ENCODE measurements around the gene DSC3. TPM values are rescaled to one million over a fixed set of nuclear protein-coding genes. Genes with fewer than 3 reads are reported as not detected.

DSC3 gene
- total RNA-seq, 4 donors from 2014 or later, result 0.38 to 2.0 (median 0.76) TPM

GRCh38 chr18:31049189-31049588 is 6.6 kb upstream of the DSC3 start:
- Histone ChIP-seq H3K4me1 (no peaks in the 10 kb centered on the region), H3K4me3 (no peak overlapping the region), H3K27me3 (no peaks in the 10 kb centered on the region), H3K9me3 (no peaks in the 10 kb centered on the region), H3K27ac (no peak overlapping the region), H3K36me3 (no peaks in the 10 kb centered on the region)
- no peak for DNase-seq
- TF ChIP-seq POLR2A (IDR thresholded peaks at IDR 0.05) (no peak), CTCF (IDR thresholded peaks at IDR 0.05) (no peak)

DNA sequence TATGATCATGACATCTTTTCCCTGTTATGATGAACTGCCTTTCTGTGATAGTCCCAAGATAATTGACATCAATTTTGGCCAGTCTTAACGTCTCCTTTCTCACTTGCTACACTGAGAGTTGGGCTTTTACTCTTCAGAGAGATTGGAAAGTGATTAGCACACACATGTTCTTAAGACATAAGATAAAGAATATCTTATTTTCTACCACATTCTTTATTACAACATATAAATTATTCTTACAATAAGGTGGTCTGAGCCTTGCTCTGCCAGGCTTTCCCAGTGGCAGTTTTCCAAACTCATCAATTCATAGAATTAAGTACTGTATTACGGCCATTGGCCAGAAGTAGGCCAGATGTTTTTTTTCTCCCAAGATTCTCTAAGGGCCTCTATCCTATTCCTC is 5.7 kb upstream of the DSC3 start:
- Histone ChIP-seq H3K4me1 (no peaks in the 10 kb centered on the region), H3K27me3 (no peaks in the 10 kb centered on the region), H3K27ac (no peak overlapping the region), H3K9me3 (no peaks in the 10 kb centered on the region), H3K4me3 (no peak overlapping the region), H3K36me3 (no peaks in the 10 kb centered on the region)
- DNase-seq, result no peak
- no peak for TF ChIP-seq POLR2A (IDR thresholded peaks at IDR 0.05)
- TF ChIP-seq CTCF (IDR thresholded peaks at IDR 0.05), result no peak

- Histone ChIP-seq H3K4me1 (peaks cover 0 to 11% (median 0%) of the 10 kb centered on the region in 4 donors), H3K27ac (no peak overlapping the region), H3K36me3 (no peaks in the 10 kb centered on the region), H3K9me3 (peaks cover 0 to 7% (median 0%) of the 10 kb centered on the region in 4 donors), H3K4me3 (no peak overlapping the region), H3K27me3 (peaks cover 0 to 4% of the 10 kb centered on the region in 2 donors)
- DNase-seq, result peak in 1 of 3 donors; percentile 78
- TF ChIP-seq CTCF (IDR thresholded peaks at IDR 0.05) (no peak), POLR2A (IDR thresholded peaks at IDR 0.05) (no peak)
These were observed 4.4 kb upstream of the DSC3 start for GRCh38 chr18:31046916-31047315.

GRCh38 chr18:31045599-31045998 is 3.1 kb upstream of the DSC3 start:
- no peak overlapping the region for H3K27ac ChIP-seq
- H3K9me3 ChIP-seq, result peaks cover 0 to 7% (median 0%) of the 10 kb centered on the region in 4 donors
- DNase-seq, result no peak
- TF ChIP-seq CTCF (IDR thresholded peaks at IDR 0.05) (no peak), POLR2A (IDR thresholded peaks at IDR 0.05) (no peak)
- peaks cover 0 to 17% of the 10 kb centered on the region in 2 donors for H3K27me3 ChIP-seq
- no peak overlapping the region for H3K4me3 ChIP-seq
- H3K36me3 ChIP-seq, result no peaks in the 10 kb centered on the region
- H3K4me1 ChIP-seq, result peaks cover 0 to 24% (median 0%) of the 10 kb centered on the region in 4 donors

DNA sequence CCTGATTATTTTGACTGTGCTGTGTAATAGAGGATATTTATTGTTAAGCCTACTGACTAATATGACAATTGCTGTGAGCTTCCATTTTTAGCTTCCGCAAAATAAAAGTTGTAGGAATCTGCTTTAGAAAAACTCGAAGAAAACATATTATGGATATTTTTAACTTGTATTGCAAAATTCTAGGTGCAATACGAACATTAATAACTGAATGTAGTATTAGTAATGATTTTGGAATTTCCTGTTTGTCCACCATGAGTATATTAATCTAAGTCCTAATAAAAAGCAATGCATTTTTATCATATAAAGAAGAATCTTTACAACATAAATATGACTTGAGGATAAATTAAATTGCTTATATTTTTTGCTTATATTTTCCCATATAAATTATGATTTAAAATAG is 2.4 kb upstream of the DSC3 start:
- DNase-seq, result no peak
- Histone ChIP-seq H3K4me1 (peaks cover 0 to 25% (median 0%) of the 10 kb centered on the region in 4 donors), H3K27me3 (peaks cover 0 to 22% of the 10 kb centered on the region in 2 donors), H3K9me3 (peaks cover 0 to 7% (median 0%) of the 10 kb centered on the region in 4 donors), H3K36me3 (no peaks in the 10 kb centered on the region), H3K27ac (no peak overlapping the region), H3K4me3 (no peak overlapping the region)
- TF ChIP-seq CTCF (IDR thresholded peaks at IDR 0.05) (no peak), POLR2A (IDR thresholded peaks at IDR 0.05) (no peak)

GRCh38 chr18:31043709-31044108 is 1.2 kb upstream of the DSC3 start:
- peaks cover 0 to 7% (median 0%) of the 10 kb centered on the region in 4 donors for H3K9me3 ChIP-seq
- H3K36me3 ChIP-seq, result no peaks in the 10 kb centered on the region
- peaks cover 0 to 22% of the 10 kb centered on the region in 2 donors for H3K27me3 ChIP-seq
- no peak for TF ChIP-seq POLR2A (IDR thresholded peaks at IDR 0.05)
- TF ChIP-seq CTCF (IDR thresholded peaks at IDR 0.05), result no peak
- H3K27ac ChIP-seq, result no peak overlapping the region
- peaks cover 0 to 25% (median 0%) of the 10 kb centered on the region in 4 donors for H3K4me1 ChIP-seq
- no peak for DNase-seq
- no peak overlapping the region for H3K4me3 ChIP-seq
